NT2/D1 (cell line): ENCODE results near the gene DCUN1D5.

ENCODE experiments used
- SUZ12 ChIP-seq: IDR thresholded peaks from 2 replicates; pipeline ENCODE4 v1.6.1; 2011; ENCODE audit not compliant: insufficient read length, insufficient read depth; ENCODE audit errors: extremely low read depth
- YY1 ChIP-seq: IDR thresholded peaks from 2 replicates; pipeline ENCODE4 v1.6.1; 2011; ENCODE audit not compliant: insufficient read length, insufficient read depth
- ZNF274 ChIP-seq: IDR thresholded peaks from 2 replicates; pipeline ENCODE4 v1.6.1; 2011; ENCODE audit warnings: mild to moderate bottlenecking, low read depth, low read length

DNA sequence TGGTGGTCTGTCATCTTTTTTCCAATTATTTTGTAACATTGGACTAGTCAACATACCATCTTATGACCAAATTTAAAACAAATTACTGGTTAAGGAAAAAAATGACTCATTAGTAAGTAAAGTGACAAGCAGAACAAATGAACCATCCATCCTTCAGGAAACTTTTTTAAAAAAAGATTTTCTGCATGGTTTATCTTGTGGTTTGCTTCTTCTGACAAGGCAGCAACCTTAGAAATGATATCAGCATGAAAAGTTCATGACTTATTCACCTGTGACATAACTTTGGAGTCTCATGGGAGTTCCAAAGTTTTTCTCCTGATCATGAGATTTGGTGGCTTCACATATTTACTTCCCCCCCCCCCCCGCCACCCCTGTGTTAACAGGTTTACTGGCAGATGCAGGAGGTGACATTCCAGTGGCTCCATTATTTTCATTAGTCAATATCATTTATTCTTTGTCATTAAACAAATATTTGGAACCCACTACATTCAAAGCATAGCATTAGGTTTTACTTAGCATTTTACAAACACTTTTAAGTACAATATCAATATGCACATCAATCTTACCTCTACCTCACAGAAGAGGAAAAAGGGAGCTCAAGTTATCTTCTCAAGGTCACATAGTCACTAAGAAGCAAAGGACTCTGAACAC, 40.7 kb downstream of the DCUN1D5 start:
- TF ChIP-seq YY1 (no peak), SUZ12 (no peak), ZNF274 (no peak)
